ENCODE data around the gene KREMEN1. TPM values are rescaled to one million over a fixed set of nuclear protein-coding genes. Genes with fewer than 3 reads are reported as not detected.

KREMEN1 gene
- total and polyA plus RNA-seq, 12 donors, result 4.3 to 58.7 (median 27.8) TPM

- no peak overlapping the region for H3K27ac ChIP-seq
- H3K9me3 ChIP-seq (replicated peaks in 1 of 3), result no peaks in the 10 kb centered on the region
- no peaks in the 10 kb centered on the region for H3K27me3 ChIP-seq
- no peak for TF ChIP-seq POLR2A (IDR thresholded peaks at IDR 0.05)
- TF ChIP-seq, protein P1, sequence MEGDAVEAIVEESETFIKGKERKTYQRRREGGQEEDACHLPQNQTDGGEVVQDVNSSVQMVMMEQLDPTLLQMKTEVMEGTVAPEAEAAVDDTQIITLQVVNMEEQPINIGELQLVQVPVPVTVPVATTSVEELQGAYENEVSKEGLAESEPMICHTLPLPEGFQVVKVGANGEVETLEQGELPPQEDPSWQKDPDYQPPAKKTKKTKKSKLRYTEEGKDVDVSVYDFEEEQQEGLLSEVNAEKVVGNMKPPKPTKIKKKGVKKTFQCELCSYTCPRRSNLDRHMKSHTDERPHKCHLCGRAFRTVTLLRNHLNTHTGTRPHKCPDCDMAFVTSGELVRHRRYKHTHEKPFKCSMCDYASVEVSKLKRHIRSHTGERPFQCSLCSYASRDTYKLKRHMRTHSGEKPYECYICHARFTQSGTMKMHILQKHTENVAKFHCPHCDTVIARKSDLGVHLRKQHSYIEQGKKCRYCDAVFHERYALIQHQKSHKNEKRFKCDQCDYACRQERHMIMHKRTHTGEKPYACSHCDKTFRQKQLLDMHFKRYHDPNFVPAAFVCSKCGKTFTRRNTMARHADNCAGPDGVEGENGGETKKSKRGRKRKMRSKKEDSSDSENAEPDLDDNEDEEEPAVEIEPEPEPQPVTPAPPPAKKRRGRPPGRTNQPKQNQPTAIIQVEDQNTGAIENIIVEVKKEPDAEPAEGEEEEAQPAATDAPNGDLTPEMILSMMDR (IDR thresholded peaks at IDR 0.05), result no peak
- peaks cover 7% of the 10 kb centered on the region in 2 donors for H3K4me1 ChIP-seq (replicated peaks in 1 of 2)
- no peaks in the 10 kb centered on the region for H3K36me3 ChIP-seq (replicated peaks in 1 of 2)
- H3K4me3 ChIP-seq, result no peak overlapping the region
- intact Hi-C loops (cut with DNase I), result no loop called here
- WGBS, 4 donors, result 45 to 60% (median 56%) methylated on average over 2 of the region's 2 CpGs
- no peak for DNase-seq
Measured at GRCh38 chr22:29105468-29105867, 32.6 kb downstream of the KREMEN1 start.

- no peak overlapping the region for H3K4me3 ChIP-seq
- no peak for TF ChIP-seq POLR2A (IDR thresholded peaks at IDR 0.05)
- TF ChIP-seq, protein P1 (IDR thresholded peaks at IDR 0.05), result no peak
- H3K27me3 ChIP-seq, result no peaks in the 10 kb centered on the region
- H3K27ac ChIP-seq, result no peak overlapping the region
- intact Hi-C loops (cut with DNase I), result no loop called here
- H3K36me3 ChIP-seq (replicated peaks in 1 of 2), result no peaks in the 10 kb centered on the region
- peaks cover 7% of the 10 kb centered on the region in 2 donors for H3K4me1 ChIP-seq (replicated peaks in 1 of 2)
- WGBS, 4 donors, result 48 to 71% (median 51%) methylated on average over 4 of the region's 4 CpGs
- H3K9me3 ChIP-seq (replicated peaks in 1 of 3), result no peaks in the 10 kb centered on the region
- no peak for DNase-seq
Measured at GRCh38 chr22:29106839-29107238, 34.0 kb downstream of the KREMEN1 start.

- H3K4me1 ChIP-seq (replicated peaks in 1 of 2), result peaks cover 7% of the 10 kb centered on the region in 2 donors
- DNase-seq, result no peak
- H3K36me3 ChIP-seq (replicated peaks in 1 of 2), result no peaks in the 10 kb centered on the region
- TF ChIP-seq, protein P1 (IDR thresholded peaks at IDR 0.05), result no peak
- TF ChIP-seq POLR2A (IDR thresholded peaks at IDR 0.05), result no peak
- H3K27me3 ChIP-seq, result no peaks in the 10 kb centered on the region
- intact Hi-C loops (cut with DNase I), result no loop called here
- H3K9me3 ChIP-seq (replicated peaks in 1 of 3), result no peaks in the 10 kb centered on the region
- H3K4me3 ChIP-seq, result no peak overlapping the region
- H3K27ac ChIP-seq, result no peak overlapping the region
- WGBS, 4 donors, result 95 to 97% (median 96%) methylated on average over 5 of the region's 5 CpGs
Measured at GRCh38 chr22:29108137-29108536, 35.3 kb downstream of the KREMEN1 start.

DNA sequence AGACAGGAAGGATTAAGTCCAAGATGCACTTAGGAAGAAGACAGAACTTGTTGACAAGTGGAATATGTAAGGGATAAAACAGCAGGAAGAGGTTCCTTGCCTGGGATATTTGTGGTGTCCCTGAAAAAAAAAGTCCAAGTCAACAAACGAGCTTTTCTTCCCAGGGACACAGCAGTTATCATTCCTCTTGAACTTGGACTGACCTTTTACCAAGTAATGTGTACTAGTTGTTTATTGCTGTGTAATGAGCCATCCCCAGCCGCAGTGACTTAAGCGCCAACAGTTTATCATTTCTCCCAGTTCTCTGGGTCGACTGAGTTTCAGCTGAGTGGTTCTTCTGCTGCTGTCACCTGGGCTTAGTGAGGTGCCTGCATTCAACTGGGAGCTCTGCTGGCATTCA lies 37.0 kb downstream of the KREMEN1 start:
- intact Hi-C loops (cut with DNase I), result no loop called here
- Histone ChIP-seq H3K27ac (no peak overlapping the region), H3K36me3 (replicated peaks in 1 of 2) (no peaks in the 10 kb centered on the region), H3K4me3 (no peak overlapping the region), H3K9me3 (replicated peaks in 1 of 3) (no peaks in the 10 kb centered on the region), H3K4me1 (replicated peaks in 1 of 2) (peaks cover 7% of the 10 kb centered on the region in 2 donors), H3K27me3 (no peaks in the 10 kb centered on the region)
- no peak for DNase-seq
- TF ChIP-seq, protein P1 (IDR thresholded peaks at IDR 0.05), result no peak
- no peak for TF ChIP-seq POLR2A (IDR thresholded peaks at IDR 0.05)
- WGBS, 4 donors, result 50 to 59% (median 54%) methylated on average over 4 of the region's 4 CpGs
